GM18520 (cell line): ENCODE measurements around the gene BRME1.
"Not testable (repeated sequence)": the region's sequence is repeated elsewhere in the genome, so short reads cannot be mapped to it uniquely, and the experiment has no call there.

Source experiments
- ATAC-seq: cut with Tn5 transposase; IDR thresholded peaks from one replicate; pipeline ENCODE4 v1.9.1; 2021; ENCODE audit not compliant: unreplicated experiment

BRME1 gene

DNA sequence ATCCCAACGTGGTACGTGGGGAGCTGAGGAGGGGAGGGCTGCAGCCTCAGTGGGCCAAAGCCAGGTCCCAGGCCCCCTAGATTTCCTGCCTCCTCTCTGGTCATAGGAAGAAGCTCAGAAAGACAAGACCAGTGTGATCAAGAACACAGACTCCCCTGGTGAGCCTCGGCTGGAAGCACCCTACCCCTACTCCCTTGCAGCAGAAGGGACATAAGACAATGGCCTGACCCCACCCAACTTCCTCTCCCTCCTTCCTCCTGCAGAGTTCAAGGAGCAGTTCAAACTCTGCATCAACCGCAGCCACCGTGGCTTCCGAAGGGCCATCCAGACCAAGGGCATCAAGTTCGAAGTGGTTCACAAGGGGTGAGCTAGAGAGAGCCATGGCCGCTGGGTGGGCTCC lies 20.8 kb upstream of the BRME1 start:
- no peak for ATAC-seq

DNA sequence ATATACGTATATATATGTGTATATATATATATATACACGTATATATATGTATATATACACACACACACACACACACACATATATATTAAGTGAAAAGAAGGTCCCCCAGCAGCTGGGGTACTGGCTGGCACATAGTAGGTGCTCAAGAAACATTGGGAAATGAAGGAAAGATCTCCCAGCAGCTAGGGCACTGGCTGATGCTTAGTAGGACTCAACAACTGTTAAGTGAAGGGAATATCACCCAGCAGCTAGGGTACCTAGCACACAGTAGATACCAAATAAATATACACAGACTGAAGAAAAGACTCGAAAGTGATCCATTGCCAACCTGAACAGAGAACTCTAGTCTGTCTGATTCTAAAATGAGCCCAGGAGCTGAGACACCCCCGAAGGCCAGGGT lies 20.1 kb upstream of the BRME1 start:
- ATAC-seq: no peak

DNA sequence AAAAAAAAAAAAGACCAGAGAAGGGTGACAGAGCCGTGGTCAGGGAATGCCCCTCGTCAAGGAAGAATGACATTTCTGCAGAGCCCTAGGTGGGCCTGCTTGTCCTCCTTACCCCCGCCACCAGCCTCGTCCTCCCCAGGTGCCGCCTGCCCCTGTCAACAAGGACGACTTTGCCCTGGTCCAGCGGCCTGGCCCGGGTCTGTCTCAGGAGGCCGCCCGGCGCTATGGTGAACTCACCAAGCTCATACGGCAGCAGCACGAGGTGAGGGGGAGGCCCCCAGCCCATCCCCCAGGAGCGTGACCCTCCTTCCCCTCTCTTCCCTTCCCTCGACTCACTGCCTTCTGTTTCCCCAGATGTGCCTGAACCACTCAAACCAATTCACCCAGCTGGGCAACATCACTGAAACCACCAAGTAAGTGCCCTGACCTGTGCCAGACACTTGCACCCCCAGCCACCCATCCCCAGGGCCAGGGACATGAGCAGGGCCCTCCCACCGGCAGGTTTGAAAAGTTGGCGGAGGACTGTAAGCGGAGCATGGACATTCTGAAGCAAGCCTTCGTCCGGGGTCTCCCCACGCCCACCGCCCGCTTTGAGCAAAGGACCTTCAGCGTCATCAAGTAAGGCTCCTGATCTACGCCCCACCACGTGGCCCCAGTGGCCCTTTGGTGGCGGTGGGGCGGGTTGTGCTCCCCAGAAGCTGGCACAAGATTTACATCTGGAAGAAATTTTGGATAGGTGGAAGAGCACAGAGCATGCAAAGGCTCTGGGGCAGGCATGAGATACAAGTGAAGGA lies 17.5 kb upstream of the BRME1 start:
- ATAC-seq: no peak

DNA sequence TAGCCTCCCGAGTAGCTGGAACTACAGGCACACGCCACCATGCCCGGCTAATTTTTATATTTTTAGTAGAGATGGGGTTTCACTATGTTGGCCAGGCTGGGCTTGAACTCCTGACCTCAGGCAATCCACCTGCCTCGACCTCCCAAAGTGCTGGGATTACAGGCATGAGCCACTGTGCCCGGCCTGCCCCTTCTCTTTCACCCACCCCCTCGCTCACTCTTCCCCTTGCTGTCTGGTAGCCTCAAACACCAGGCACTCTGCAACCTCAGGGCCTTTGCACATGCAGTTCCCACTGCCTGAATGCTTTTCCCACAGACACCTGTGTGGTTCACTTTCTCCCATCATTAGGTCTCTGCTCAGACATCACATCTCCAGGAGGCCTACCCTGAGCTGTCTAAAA lies 16.2 kb upstream of the BRME1 start:
- ATAC-seq: not testable (repeated sequence)

DNA sequence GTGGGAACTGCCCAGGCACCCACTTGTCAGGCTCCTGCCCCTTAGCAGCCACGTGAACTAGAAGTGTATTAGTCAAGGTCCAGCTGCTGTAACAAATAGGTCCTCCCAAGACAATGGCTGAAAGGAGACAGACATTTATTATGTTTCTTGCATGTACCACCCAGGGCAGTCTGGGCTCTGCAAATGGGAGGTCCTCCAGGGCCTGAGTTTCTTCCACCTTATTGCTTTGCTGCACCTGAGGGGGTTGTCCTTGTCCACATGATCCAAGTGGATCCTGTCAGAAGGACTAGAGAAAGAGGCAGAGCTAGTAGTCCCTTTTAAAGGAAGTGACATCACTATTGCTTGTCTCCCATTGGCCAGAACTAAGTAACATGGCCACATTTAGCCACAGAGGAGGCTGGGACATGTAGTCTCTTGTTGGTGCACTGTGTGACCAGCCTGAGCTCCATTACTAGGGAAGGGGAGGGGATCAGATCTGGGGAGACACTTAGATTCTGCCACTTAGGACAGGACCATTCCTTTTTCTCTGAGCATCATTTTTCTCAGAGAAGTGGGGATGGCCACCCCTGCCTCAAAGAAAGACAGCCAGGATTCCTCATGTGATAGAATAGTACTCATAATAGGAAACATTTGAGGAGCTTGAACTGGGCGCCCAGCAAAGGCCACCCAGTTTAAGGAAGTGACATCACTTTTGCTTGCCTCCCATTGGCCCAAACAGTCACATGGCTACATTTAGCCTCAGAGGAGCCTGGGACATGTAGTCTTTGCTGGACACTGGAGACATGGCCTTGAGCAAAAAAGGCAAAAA lies 15.2 kb upstream of the BRME1 start:
- no peak for ATAC-seq

DNA sequence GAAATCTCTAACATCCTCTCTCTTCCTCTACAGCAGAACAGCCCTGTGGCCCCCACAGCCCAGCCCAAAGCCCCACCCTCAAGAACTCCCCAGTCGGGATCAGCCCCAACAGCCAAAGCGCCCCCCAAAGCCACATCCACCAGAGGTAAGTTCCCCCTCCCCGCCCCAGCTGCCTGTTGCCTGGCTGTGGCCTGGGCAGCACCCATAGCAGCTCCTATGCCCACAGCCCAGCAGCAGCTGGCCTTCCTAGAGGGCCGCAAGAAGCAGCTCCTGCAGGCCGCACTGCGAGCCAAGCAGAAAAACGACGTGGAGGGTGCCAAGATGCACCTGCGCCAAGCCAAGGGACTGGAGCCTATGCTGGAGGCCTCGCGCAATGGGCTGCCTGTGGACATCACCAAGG lies 14.6 kb upstream of the BRME1 start:
- no peak for ATAC-seq

DNA sequence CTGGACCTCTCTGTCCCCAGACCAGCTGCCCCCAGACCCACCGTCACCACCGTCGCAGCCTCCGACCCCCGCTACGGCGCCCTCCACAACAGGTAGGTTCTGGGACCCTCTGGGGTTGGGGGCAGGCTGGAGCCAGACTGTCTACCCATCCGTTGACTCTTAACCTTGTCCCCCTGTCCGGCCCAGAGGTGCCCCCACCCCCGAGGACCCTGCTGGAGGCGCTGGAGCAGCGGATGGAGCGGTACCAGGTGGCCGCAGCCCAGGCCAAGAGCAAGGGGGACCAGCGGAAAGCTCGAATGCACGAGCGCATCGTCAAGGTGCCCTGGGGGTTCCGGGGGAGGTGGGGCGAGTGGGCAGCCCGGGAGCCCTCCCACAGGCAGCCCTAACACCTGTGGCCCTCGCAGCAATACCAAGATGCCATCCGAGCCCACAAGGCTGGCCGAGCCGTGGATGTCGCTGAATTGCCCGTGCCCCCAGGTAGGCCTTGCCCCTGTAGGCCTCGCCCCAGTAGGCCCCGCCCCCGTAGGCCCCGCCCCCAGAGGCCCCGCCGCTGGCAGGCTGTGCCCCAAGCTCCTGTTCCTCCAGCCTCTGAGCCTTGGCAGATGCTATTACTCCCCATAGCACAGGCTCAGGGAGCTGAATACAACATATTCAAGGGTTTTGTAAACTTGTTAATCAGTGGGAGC lies 13.0 kb upstream of the BRME1 start:
- ATAC-seq: no peak

DNA sequence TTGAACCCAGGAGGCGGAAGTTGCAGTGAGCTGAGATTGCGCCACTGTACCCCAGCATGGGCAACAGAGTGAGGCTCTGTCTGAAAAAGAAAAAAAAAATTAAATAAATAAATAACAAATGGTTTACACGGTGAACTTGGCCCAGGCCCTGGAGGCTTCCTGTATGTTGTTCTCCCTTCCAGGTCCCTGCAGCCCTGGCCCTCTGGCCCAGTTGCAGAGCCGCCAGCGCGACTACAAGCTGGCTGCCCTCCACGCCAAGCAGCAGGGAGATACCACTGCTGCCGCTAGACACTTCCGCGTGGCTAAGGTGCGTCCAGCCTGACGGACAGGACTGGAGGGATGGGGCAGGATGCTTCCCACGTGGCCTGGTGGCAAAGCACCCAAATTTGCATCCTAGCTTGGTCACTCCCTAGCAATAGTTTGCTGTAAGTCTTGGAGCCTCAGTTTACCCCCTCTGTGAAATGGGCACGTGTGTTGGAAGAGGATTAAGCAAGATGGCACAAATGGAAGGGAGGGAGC lies 12.0 kb upstream of the BRME1 start:
- no peak for ATAC-seq

DNA sequence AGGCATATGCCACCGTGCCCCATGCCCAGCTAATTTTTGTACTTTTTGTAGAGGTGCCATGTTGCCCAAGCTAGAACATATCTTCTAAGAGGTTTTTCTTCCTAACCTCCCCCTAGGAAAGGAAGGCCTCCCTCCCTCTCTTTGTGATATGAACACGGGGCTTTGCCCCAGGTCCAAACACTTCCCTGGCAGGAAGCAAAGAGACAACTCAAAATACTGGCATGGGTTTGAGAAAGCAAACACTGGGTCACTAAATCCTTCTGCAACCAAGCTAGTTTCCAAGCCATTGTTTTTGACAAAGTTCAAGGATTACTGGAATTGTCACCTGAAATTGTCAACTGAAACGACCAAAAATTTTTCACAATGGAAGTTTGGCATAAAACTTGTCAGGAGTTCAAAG lies 8.9 kb upstream of the BRME1 start:
- no peak for ATAC-seq

DNA sequence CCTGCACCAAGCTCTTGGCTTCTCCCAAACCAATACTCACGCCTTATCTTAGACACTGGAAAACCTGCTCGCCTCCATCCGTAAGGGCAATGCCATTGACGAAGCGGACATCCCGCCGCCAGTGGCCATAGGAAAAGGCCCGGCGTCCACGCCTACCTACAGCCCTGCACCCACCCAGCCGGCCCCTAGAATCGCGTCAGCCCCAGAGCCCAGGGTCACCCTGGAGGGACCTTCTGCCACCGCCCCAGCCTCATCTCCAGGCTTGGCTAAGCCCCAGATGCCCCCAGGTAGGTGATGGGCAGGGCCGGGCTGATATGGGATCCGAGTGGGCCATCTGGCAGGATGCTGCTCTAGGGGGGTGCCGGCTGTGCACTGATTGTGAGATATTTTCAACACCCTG lies 7.4 kb upstream of the BRME1 start:
- ATAC-seq: no peak

DNA sequence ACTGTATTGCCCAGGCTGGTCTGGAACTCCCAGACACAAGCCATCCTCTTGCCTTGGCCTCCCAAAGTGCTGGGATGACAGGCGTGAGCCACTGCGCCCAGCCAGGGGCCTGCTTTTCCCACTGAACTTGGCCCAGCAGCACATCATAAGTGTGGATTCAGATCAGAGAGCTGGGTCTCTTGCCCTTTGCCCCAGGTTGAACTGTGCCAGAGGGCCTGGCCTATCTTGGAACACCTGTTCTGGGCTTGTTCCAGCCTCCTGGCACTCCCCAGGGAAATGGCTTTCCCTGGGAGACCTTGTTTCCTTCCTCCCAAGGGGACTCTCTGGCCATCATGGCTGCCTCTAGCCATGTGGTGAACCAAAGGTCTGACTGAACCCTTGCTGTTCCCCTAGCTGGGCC lies 3.5 kb upstream of the BRME1 start:
- ATAC-seq: no peak

DNA sequence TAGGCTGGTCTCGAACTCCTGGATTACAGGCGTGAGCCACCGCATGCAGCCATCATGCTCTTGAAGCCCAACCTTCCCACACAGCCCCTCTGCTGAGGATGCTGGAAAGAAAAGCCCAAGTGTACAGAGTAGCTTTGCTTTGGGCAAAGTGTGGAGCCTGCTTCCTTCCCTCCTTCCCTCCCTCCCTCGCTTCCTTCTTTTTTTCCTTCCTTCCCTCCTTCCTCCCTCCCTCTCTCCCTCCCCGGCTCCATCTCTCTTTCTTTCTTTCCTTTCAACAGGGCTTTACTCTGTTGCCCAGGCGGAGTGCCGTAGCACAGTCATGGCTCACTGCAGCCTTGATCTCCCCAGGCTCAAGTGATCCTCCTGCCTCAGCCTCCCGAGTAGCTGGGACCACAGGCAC lies 2.8 kb upstream of the BRME1 start:
- ATAC-seq: no peak

DNA sequence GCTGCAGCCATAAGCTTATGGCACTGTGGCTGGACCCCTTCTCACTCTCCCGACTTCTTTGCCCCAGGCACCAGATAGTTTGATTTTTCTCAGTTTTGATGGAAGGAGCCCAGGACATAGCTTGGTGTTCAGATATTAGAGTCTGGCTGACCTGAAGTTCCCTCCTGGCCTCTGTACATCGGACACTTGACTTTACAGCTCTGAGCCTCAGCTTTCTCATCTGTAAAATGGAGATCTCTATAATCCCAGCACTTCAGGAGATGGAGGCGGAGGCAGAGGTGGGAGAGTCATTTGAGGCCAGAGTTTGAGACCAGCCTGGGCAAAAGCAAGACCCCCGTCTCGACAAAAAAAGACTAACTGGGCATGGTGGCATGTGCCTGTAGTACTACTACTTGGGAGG lies 993 bp upstream of the BRME1 start:
- no peak for ATAC-seq

DNA sequence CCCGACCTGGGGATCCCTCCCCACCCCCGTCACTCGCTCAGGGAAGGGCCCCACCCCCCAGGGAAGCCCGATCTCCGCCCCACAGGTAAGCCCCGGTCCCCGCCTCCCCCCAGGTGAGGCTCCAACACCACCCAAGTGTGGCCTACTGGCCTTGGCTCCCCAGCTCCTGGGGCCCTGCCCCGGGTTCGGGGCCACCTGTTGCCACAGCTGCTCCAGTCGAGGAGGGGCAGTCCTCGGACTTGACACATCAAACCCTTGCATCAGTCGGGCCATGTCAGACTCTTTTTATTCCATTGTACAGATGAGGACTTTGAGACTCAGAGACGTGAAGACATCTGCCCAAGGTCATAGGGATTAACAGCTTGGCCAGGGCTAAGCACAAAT lies 596 bp upstream of the BRME1 start:
- ATAC-seq: no peak

DNA sequence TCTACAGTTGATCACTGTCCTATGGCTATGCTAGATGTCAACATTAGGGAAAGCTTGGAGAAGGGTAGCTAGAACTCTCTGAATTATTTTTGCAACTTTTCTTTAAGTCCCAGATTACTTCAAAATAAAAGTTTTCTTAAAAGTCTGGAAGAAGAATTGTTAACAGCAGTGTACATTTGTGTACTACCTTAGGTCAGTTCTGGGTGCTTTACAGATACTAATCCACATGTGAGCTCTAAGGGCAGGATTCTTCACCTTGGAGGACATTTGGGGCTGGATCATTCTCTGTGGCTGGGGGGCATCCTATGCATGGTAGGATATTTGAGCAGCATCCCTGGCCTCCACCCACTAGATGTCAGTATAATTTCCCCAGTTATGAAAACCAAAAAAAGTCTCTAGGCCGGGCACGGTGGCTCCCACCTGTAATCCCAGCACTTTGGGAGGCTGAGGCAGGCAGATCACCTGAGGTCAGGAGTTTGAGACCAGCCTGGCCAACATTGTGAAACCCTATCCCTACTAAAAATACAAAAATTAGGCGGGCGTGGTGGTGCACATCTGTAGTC lies 2.8 kb downstream of the BRME1 start:
- ATAC-seq: no peak

DNA sequence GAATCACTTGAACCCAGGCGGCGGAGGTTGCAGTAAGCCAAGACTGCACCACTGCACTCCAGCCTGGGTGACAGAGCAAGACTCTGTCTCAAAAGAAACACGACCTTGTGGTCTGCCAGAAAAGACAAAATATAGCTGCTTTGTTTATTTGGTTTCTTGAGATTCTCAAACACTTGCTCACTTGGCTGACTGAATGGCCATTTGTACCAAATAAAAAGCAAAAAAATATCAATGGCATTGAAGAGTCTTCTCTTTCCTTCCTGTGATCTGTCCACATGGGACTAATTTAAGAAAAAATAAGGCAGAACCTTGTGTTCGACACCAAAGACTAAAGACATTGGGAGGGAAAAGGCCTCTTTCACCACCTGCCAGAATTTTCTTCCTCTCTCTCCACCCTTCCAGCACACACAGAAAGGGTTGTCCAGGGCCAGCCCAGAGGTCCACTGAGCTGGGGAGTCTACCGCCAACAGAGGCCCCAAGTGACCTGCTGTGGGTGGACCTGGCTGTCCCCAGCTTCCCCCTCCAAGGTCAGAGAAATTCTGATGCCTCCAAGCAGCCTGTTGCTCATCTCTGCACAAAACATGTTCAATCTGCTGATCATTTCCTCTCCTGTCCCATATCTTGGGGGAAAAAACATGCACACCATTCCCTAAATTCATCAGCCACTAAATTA lies 5.9 kb downstream of the BRME1 start:
- ATAC-seq: no peak

DNA sequence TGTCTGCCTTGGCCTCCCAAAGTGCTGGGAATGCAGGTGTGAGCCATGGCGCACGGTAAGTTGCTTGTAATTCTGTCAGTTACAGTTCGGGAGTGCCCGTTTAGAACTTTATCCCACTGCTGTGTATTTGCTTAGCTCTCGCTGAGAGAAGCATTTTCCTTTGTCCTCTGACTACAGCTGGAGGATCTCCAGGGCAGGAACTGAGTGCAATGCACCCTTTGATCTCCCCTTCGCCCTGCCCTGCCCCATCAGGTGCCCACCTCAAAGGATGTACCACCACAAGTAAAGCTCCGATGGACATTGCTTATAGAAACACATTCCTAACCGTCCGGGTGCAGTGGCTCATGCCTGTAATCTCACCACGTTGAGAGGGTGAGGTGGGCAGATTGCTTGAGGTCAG lies 6.5 kb downstream of the BRME1 start:
- ATAC-seq: no peak

DNA sequence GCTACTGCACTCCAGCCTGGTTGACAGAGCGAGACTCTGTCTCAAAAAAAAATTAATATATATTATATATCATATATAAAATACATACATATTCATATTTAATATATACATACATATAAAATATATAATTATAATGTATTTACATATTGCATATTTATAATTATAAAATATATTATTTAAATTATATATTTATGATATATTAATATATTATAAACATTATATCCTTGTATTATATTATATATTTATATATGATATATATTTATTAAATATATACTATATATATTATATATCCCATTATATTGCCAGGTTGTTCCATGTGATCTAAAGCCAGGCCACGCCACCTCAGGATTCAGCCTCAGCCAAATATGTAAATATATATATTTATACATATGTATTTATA lies 9.7 kb downstream of the BRME1 start:
- ATAC-seq: no peak

DNA sequence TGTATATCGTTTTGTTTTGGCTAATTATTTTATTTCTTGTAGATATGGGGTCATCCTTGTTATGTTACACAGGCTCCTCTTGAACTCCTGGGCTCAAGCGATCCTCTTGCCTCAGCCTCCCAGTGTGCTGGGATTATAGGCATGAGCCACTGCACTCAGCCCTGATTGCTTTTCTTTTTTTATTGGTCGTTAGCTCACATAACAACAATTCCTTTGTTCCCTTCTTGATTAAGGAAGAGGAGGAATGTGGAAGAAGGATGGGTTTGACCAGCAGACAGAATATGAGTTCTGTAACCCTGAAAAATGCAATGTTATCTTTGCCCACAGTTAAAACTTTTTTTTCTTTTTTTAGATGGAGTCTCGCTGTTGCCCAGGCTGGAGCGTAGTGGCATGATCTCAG lies 11.4 kb downstream of the BRME1 start:
- no peak for ATAC-seq

DNA sequence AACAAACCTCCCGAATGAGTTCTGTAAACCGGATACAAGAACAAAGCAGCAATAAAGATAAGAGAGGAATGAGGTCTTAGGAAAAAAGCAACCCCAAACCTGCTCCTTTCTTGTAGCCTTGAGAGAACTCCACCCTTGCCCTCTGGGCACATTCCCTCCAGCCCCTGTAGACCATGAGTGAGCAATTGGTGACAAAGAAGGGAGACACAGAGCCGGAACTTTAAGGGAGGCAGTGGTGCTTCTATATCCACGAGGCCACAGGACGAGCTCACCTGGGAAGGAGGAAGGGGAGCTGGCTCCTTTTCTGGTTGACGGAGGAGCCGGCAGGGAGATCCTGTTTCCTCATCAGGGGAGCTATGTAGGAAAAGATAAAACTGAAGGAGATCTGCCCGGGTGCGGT lies 13.0 kb downstream of the BRME1 start:
- ATAC-seq: no peak

DNA sequence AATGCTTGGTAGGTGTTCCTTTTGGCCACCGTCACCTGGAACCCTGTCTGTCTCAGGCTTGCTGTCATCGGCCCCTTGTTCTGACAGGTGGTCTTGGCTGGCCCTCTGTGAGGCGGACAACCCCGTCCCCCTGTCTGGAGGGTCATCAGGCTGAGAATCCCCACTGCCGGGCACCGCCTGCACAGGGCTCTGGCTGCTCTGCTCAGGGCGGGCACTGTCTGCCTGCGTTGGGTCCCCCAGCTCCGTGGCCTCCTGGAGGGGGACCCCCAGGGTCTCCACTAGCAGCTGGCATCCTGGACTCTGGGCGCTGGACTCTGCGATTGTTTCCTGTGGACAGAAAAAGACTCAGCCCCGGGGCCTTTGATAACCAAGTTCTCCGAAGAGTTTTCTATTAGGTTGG lies 15.8 kb downstream of the BRME1 start:
- no peak for ATAC-seq
